GM12878 (cell line): Measurements from ENCODE around the gene ADPRHL1. TPM values are rescaled to one million over a fixed set of nuclear protein-coding genes. Genes with fewer than 3 reads are reported as not detected.

Experiments
- ATAC-seq: fragments of 200-7000 bp; cut with Tn5 transposase; 3 replicates; pipeline ENCODE4 v1.9.1; 2020; ENCODE audit warnings: mild to moderate bottlenecking, moderate library complexity
- BruUV-seq: library from RNA; stranded (reverse); fragments of 400-500 nt; replicated peaks from 2 replicates; lab custom pipeline; 2021; lab: Mats Ljungman, UMichigan
- CTCF ChIA-PET: fragments of 300-600 bp; sonication (Branson Sonifier 250); formaldehyde crosslinking; extraction: SDS; loops from one replicate; lab custom pipeline; 2021; ENCODE audit warnings: inconsistent platforms; lab: Yijun Ruan, JAX
- POLR2A ChIA-PET: fragments of 350-600 bp; formaldehyde crosslinking; extraction: SDS; loops from one replicate; lab custom pipeline; 2021; ENCODE audit warnings: inconsistent platforms; lab: Charles Lee
- RAD21 ChIA-PET: fragments of 300-600 bp; sonication (Branson Sonifier 250); formaldehyde crosslinking; loops from one replicate; lab custom pipeline; 2023; ENCODE audit warnings: antibody characterized with exemption; ENCODE audit not compliant: unreplicated experiment; lab: Charles Lee
- SMC1A ChIA-PET: fragments of 300-600 bp; sonication (Branson Sonifier 250); formaldehyde crosslinking; loops from one replicate; lab custom pipeline; 2023; ENCODE audit not compliant: unreplicated experiment, uncharacterized antibody; lab: Charles Lee
- DNase-seq: peaks from one replicate; pipeline ENCODE4 v3.0.0-alpha.2; 2011; ENCODE audit warnings: low read depth, low spot score
- FAIRE-seq: peaks from 3 replicates; lab custom pipeline; 2011; peaks lifted over from hg19 to GRCh38; lab: Jason Lieb, UNC
- H2AFZ ChIP-seq: 2 replicates; pipeline ENCODE4 v1.6.0; 2011; ENCODE audit warnings: low read depth, low read length, control low read depth; ENCODE audit not compliant: control insufficient read depth
- H3K27ac ChIP-seq: 2 replicates; pipeline ENCODE4 v1.5.1; 2011; ENCODE audit warnings: control low read depth; ENCODE audit not compliant: control insufficient read depth, insufficient read depth
- H3K27me3 ChIP-seq, 2 experiments: replicated peaks in 1 of 2; 2 replicates each; pipeline versions ENCODE4 v1.6.0 to v1.6.1; 2011; ENCODE audit warnings: low read length in 1 of 2; ENCODE audit not compliant: control insufficient read depth in 2 of 2, insufficient read depth in 2 of 2
- H3K36me3 ChIP-seq, 2 experiments: 2 replicates each; pipeline ENCODE4 v1.5.1; 2011; ENCODE audit warnings: low read length in 1 of 2; ENCODE audit not compliant: control insufficient read depth in 2 of 2, insufficient read depth in 2 of 2
- H3K4me1 ChIP-seq: 2 replicates; pipeline ENCODE4 v1.6.1; 2011; ENCODE audit warnings: mild to moderate bottlenecking, low read length, moderate library complexity, mixed read lengths; ENCODE audit not compliant: control insufficient read depth, insufficient read depth
- H3K4me2 ChIP-seq: 2 replicates; pipeline ENCODE4 v1.6.0; 2011; ENCODE audit warnings: control low read depth; ENCODE audit not compliant: control insufficient read depth, insufficient read depth
- H3K4me3 ChIP-seq: fragments of 200-600 bp; sonication (generic); 2 replicates; pipeline ENCODE4 v1.5.1; 2016
- H3K79me2 ChIP-seq: 2 replicates; pipeline ENCODE4 v1.6.0; 2011; ENCODE audit warnings: low read length; ENCODE audit not compliant: control insufficient read depth, insufficient read depth
- H3K9ac ChIP-seq: 2 replicates; pipeline ENCODE4 v1.8.0; 2011; ENCODE audit warnings: low read length, control low read depth, mixed read lengths; ENCODE audit not compliant: control insufficient read depth, insufficient read depth
- H3K9me3 ChIP-seq: replicated peaks from 3 replicates; pipeline ENCODE4 v1.5.1; 2011; ENCODE audit warnings: mild to moderate bottlenecking, low read length; ENCODE audit not compliant: control insufficient read depth, insufficient read depth
- H4K20me1 ChIP-seq: 2 replicates; pipeline ENCODE4 v1.6.0; 2011; ENCODE audit not compliant: control insufficient read depth, insufficient read depth
- EED ChIP-seq: sonication (generic); IDR thresholded peaks from 2 replicates; pipeline ENCODE4 v1.6.1; 2016; ENCODE audit warnings: antibody characterized with exemption, low read depth
- MLLT1 ChIP-seq: fragments of 450-650 bp; IDR thresholded peaks from 2 replicates; pipeline ENCODE4 v1.6.1; 2016; ENCODE audit warnings: mild to moderate bottlenecking
- NR2C1 ChIP-seq: fragments of 450-650 bp; IDR thresholded peaks from 2 replicates; pipeline ENCODE4 v1.6.1; 2017; ENCODE audit warnings: antibody characterized with exemption, mild to moderate bottlenecking, moderate library complexity
- POLR2AphosphoS2 ChIP-seq: IDR thresholded peaks from 2 replicates; pipeline ENCODE4 v1.6.1; 2011; ENCODE audit warnings: low read depth, mild to moderate bottlenecking, low read length, improper control_type of control experiment, moderate library complexity
- SMC3 ChIP-seq: IDR thresholded peaks from 2 replicates; pipeline ENCODE4 v1.6.1; 2011; ENCODE audit warnings: low read length, improper control_type of control experiment, borderline replicate concordance
- ZBED1 ChIP-seq: IDR thresholded peaks from 2 replicates; pipeline ENCODE4 v1.6.1; 2016; ENCODE audit warnings: borderline replicate concordance
- ZNF592 ChIP-seq: fragments of 450-650 bp; IDR thresholded peaks from 2 replicates; pipeline ENCODE4 v1.6.1; 2017; ENCODE audit warnings: mild to moderate bottlenecking, moderate library complexity
- WGBS: methylation state at CpG from one replicate; pipeline ENCODE4 v1.1.6; 2016; ENCODE audit warnings: low lambda C conversion rate; ENCODE audit not compliant: insufficient replicate concordance, insufficient coverage; ENCODE audit errors: missing lambda C conversion rate; 5-methylcytosine and 5-hydroxymethylcytosine counted together
- in situ Hi-C: fragments of 300-500 bp; cut with MboI; formaldehyde crosslinking; loops from 9 replicates; pipeline ENCODE4 v1.14.3; 2018; ENCODE audit warnings: mixed read lengths
- intact Hi-C: fragments of 100-400 bp; cut with micrococcal nuclease; formaldehyde crosslinking; loops from one replicate; pipeline ENCODE4 v1.14.2; 2022; ENCODE audit not compliant: unreplicated experiment
- polyA plus RNA-seq, 11 experiments: library from polyadenylated mRNA; depleted of rRNA in 4 of 11; unstranded in 6 of 11; stranded (reverse) in 5 of 11; fragments of >200 nt; fragmentation: Nextera tagmentation in 4 of 11; fragmentation: Illumina TruSeq in 1 of 11; extraction: Ambion mirVana in 4 of 11; extraction: Trizol in 1 of 11; gene quantifications; 1 replicate in 1 of 11; 2 replicates in 10 of 11; pipeline versions ENCODE4 v1.2.1 to v1.2.3, GENCODE V29; 2011 to 2016; ENCODE audit warnings: inconsistent platforms in 2 of 11, missing spikeins in 2 of 11, low read depth in 1 of 11
- total RNA-seq, 4 experiments: library from RNA; depleted of rRNA in 3 of 4; stranded (reverse); fragments of >200 nt in 3 of 4; fragmentation: Illumina TruSeq in 1 of 4; extraction: Trizol in 1 of 4; gene quantifications; 2 replicates each; pipeline versions ENCODE4 v1.2.1 to v1.2.3, GENCODE V29; 2013 to 2021

ADPRHL1 gene
- total and polyA plus RNA-seq, 10 of the 15 experiments (the other 5 are each of a cell fraction or from before 2014, with no cell fraction given) = 0.05 to 1.9 (median 1.0) TPM

- Histone ChIP-seq H3K4me3 (no peak overlapping the region), H2AFZ (no peak overlapping the region), H3K36me3 (peaks cover 0 to 3% of the 10 kb centered on the region in 2 experiments), H4K20me1 (no peaks in the 10 kb centered on the region), H3K9ac (no peak overlapping the region), H3K4me2 (no peak overlapping the region), H3K4me1 (no peaks in the 10 kb centered on the region), H3K79me2 (no peaks in the 10 kb centered on the region), H3K27ac (no peak overlapping the region), H3K27me3 (no peaks in the 10 kb centered on the region), H3K9me3 (no peaks in the 10 kb centered on the region)
- RAD21 ChIA-PET = no interaction called here
- FAIRE-seq (no peak), DNase-seq (no peak), ATAC-seq (no peak)
- SMC1A ChIA-PET = no interaction called here
- CTCF ChIA-PET = no interaction called here
- WGBS = 97% methylated on average over 22 of the region's 22 CpGs
- intact Hi-C loops (no loop called here), in situ Hi-C loops (no loop called here)
- TF ChIP-seq ZBED1 = no peak
- TF ChIP-seq ZNF592 = no peak
- TF ChIP-seq EED = no peak
- TF ChIP-seq SMC3 = no peak
- no peak for TF ChIP-seq NR2C1
- no peak for TF ChIP-seq MLLT1
- no peak for TF ChIP-seq POLR2AphosphoS2
- BruUV-seq = no TSS peak
- POLR2A ChIA-PET = no interaction called here
Measured at GRCh38 chr13:113468472-113469201, 15.3 kb upstream of the ADPRHL1 start.
